ENCODE data around the gene VSIG1. TPM values are rescaled to one million over a fixed set of nuclear protein-coding genes. Genes with fewer than 3 reads are reported as not detected.

The VSIG1 gene
- total RNA-seq, 1 experiment from 2014 or later = 1.5 TPM

DNA sequence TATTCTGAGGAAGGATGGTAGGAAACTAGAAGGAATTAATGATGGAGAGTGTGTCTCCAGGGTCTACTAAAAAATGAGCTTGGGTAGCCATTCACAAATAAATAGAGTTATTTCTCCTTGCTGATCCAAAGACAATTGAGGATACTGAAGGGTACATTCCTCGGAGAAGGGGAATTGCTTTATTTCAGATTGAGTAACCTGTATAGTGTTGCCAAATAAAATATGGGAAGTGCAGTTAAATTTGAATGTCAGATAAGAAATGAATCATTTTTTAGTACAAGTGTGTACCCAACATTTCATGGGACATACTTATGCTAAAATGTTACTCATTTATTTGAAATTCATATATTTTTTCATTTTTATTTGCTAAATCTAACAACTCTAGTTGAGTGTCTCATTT is 16.0 kb upstream of the VSIG1 start:
- H3K9ac ChIP-seq (ENCODE audit: extremely low read depth, insufficient read length, low read length) = no peak overlapping the region
- no peaks in the 10 kb centered on the region for H3K79me2 ChIP-seq (ENCODE audit: insufficient read depth, low read length)
- no peak overlapping the region for H3K18ac ChIP-seq (ENCODE audit: insufficient read length, low read depth, low read length)
- H2AK5ac ChIP-seq (ENCODE audit: insufficient read length, low read length) = no peak overlapping the region
- H2BK20ac ChIP-seq (ENCODE audit: low read depth, low read length, poor library complexity, severe bottlenecking) = no peak overlapping the region
- H3K4me1 ChIP-seq (ENCODE audit: insufficient read depth, low read length) = no peaks in the 10 kb centered on the region
- Mint-ChIP-seq H3K4me3 (no peak overlapping the region), H3K27ac (no peak overlapping the region), H3K4me1 (no peaks in the 10 kb centered on the region), H3K36me3 (ENCODE audit: insufficient read depth in 1 of 3, low read depth in 3 of 3) (no peaks in the 10 kb centered on the region), H3K27me3 (ENCODE audit: low read depth) (no peaks in the 10 kb centered on the region), H3K9me3 (peaks cover 0 to 21% of the 10 kb centered on the region in 2 experiments; a peak in 2 of 5 replicates)
- H4K5ac ChIP-seq (ENCODE audit: insufficient read length, low read depth, low read length) = no peak overlapping the region
- H2BK15ac ChIP-seq (ENCODE audit: low read depth, low read length) = no peak overlapping the region
- no peak overlapping the region for H2AFZ ChIP-seq (ENCODE audit: low read length)
- H4K8ac ChIP-seq (replicated peaks; ENCODE audit: insufficient read length, low read depth, low read length) = no peak overlapping the region
- no peak overlapping the region for H3K56ac ChIP-seq (ENCODE audit: insufficient read length, low read depth, low read length)
- H2BK5ac ChIP-seq (ENCODE audit: insufficient read length, low read length) = no peak overlapping the region
- no peak overlapping the region for H3K4ac ChIP-seq (ENCODE audit: low read depth, low read length)
- H3K23me2 ChIP-seq (ENCODE audit: insufficient read length, low read depth, low read length, poor library complexity, severe bottlenecking) = no peaks in the 10 kb centered on the region
- no peak overlapping the region for H3T11ph ChIP-seq (ENCODE audit: low read length)
- no peak overlapping the region for H3K14ac ChIP-seq (ENCODE audit: insufficient read depth, low read length)
- no peak for DNase-seq
- H3K9me3 ChIP-seq (ENCODE audit: control insufficient read depth, low read depth, low read length) = no peaks in the 10 kb centered on the region
- H2BK12ac ChIP-seq (ENCODE audit: insufficient read length, low read depth, low read length) = no peak overlapping the region
- TF ChIP-seq, protein P1, sequence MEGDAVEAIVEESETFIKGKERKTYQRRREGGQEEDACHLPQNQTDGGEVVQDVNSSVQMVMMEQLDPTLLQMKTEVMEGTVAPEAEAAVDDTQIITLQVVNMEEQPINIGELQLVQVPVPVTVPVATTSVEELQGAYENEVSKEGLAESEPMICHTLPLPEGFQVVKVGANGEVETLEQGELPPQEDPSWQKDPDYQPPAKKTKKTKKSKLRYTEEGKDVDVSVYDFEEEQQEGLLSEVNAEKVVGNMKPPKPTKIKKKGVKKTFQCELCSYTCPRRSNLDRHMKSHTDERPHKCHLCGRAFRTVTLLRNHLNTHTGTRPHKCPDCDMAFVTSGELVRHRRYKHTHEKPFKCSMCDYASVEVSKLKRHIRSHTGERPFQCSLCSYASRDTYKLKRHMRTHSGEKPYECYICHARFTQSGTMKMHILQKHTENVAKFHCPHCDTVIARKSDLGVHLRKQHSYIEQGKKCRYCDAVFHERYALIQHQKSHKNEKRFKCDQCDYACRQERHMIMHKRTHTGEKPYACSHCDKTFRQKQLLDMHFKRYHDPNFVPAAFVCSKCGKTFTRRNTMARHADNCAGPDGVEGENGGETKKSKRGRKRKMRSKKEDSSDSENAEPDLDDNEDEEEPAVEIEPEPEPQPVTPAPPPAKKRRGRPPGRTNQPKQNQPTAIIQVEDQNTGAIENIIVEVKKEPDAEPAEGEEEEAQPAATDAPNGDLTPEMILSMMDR (conservative IDR thresholded peaks at IDR 0.05) = no peak
- no peak overlapping the region for H3K23ac ChIP-seq (ENCODE audit: insufficient read length, low read depth, low read length)
- H4K91ac ChIP-seq (ENCODE audit: insufficient read length, low read depth, low read length) = no peak overlapping the region
- H3K4me2 ChIP-seq (ENCODE audit: insufficient read depth, insufficient read length, low read length) = no peak overlapping the region
- H2BK120ac ChIP-seq (ENCODE audit: low read depth, low read length, poor library complexity, severe bottlenecking) = no peak overlapping the region
- no CpG with 5 or more reads among the region's 1 CpG for WGBS (ENCODE audit: extremely low coverage, insufficient read length, low lambda C conversion rate)
- no peaks in the 10 kb centered on the region for H4K20me1 ChIP-seq (ENCODE audit: control insufficient read depth, insufficient read depth, insufficient read length)
- H3K27me3 ChIP-seq (ENCODE audit: insufficient read depth, low read length) = no peaks in the 10 kb centered on the region
- H3K79me1 ChIP-seq (ENCODE audit: insufficient read depth, low read depth, low read length, poor library complexity, severe bottlenecking) = no peaks in the 10 kb centered on the region
- H3K27ac ChIP-seq (ENCODE audit: insufficient read length, low read depth, low read length) = no peak overlapping the region
